Esophagus squamous epithelium (tissue), 5 donors: ENCODE data around the gene ASCL5. TPM values are rescaled to one million over a fixed set of nuclear protein-coding genes. Genes with fewer than 3 reads are reported as not detected.
"Not testable (repeated sequence)": the region's sequence is repeated elsewhere in the genome, so short reads cannot be mapped to it uniquely, and the experiment has no call there.

Source experiments
- DNase-seq: peaks from one replicate; lab custom pipeline; 2025; lab: John Stamatoyannopoulos, UW
- H3K27ac ChIP-seq, 4 donors: fragments of 200-600 bp; sonication (generic); one replicate each; pipeline ENCODE4 v1.5.1; 2016 to 2019; ENCODE audit warnings: mild to moderate bottlenecking in 1 of 4
- H3K27me3 ChIP-seq, 4 donors: fragments of 200-600 bp; sonication (generic); 1 replicate in 3 of 4; 2 replicates in 1 of 4; pipeline versions ENCODE4 v1.5.1 to v1.6.0; 2017 to 2021; ENCODE audit warnings: antibody characterized with exemption in 1 of 4
- H3K36me3 ChIP-seq, 3 donors: fragments of 200-600 bp; sonication (generic); one replicate each; pipeline ENCODE4 v1.5.1; 2016 to 2019
- H3K4me1 ChIP-seq, 3 donors: fragments of 200-600 bp; sonication (generic); one replicate each; pipeline ENCODE4 v1.5.1; 2017 to 2019
- H3K4me3 ChIP-seq, 4 donors: fragments of 200-600 bp; sonication (generic); 1 replicate in 3 of 4; 2 replicates in 1 of 4; pipeline ENCODE4 v1.5.1; 2016 to 2019; ENCODE audit warnings: mild to moderate bottlenecking in 2 of 4, moderate library complexity in 1 of 4
- H3K9me3 ChIP-seq, 3 donors: fragments of 200-600 bp; sonication (generic); one replicate each; pipeline ENCODE4 v1.5.1; 2016 to 2019
- CTCF ChIP-seq, 6 experiments: fragments of 450-650 bp in 4 of 6; fragments of 200-600 bp in 2 of 6; sonication (generic) in 2 of 6; IDR thresholded peaks; one replicate each; pipeline ENCODE4 v1.5.1; 2016 to 2019; ENCODE audit warnings: antibody characterized with exemption in 6 of 6, mild to moderate bottlenecking in 4 of 6, moderate library complexity in 4 of 6
- POLR2A ChIP-seq, 4 donors: fragments of 450-650 bp; IDR thresholded peaks; one replicate each; pipeline ENCODE4 v1.6.1; 2017; ENCODE audit warnings: antibody characterized with exemption in 4 of 4, mild to moderate bottlenecking in 4 of 4, moderate library complexity in 3 of 4
- WGBS, 2 donors: methylation state at CpG; one replicate each; pipeline ENCODE4 v1.1.5; 2018; 5-methylcytosine and 5-hydroxymethylcytosine counted together
- intact Hi-C: fragments of 100-400 bp; cut with DNase I; formaldehyde crosslinking; loops from one replicate; pipeline ENCODE4 v1.15.0; 2022
- total RNA-seq, 4 donors: library from RNA; depleted of rRNA; stranded (reverse); fragments of >200 nt; gene quantifications; one replicate each; pipeline ENCODE4 v1.1.0, GENCODE V29; 2016
- donor health status: DM: yes; HTN: yes; CAD: no.

ASCL5 gene
- total RNA-seq, 4 donors from 2014 or later, result not detected

- no peak for TF ChIP-seq POLR2A (IDR thresholded peaks at IDR 0.05)
- TF ChIP-seq CTCF (IDR thresholded peaks at IDR 0.05), result no peak
- H3K9me3 ChIP-seq, result no peaks in the 10 kb centered on the region
- intact Hi-C loops, result no loop called here
- no peak overlapping the region for H3K4me3 ChIP-seq
- 52 to 57% methylated on average over 3 of the region's 3 CpGs for WGBS, 2 donors
- H3K36me3 ChIP-seq, result no peaks in the 10 kb centered on the region
- no peak overlapping the region for H3K27ac ChIP-seq
- peaks cover 0 to 19% (median 4%) of the 10 kb centered on the region in 3 donors for H3K4me1 ChIP-seq
- peaks cover 0 to 11% (median 0%) of the 10 kb centered on the region in 4 donors for H3K27me3 ChIP-seq
- no peak for DNase-seq
Observed at GRCh38 chr1:201169203-201169602, 42.2 kb upstream of the ASCL5 start.

- H3K27me3 ChIP-seq, result peaks cover 0 to 17% (median 0%) of the 10 kb centered on the region in 4 donors
- intact Hi-C loops, result no loop called here
- H3K36me3 ChIP-seq, result no peaks in the 10 kb centered on the region
- no peak overlapping the region for H3K4me3 ChIP-seq
- no peaks in the 10 kb centered on the region for H3K9me3 ChIP-seq
- H3K4me1 ChIP-seq, result peaks cover 0 to 19% (median 4%) of the 10 kb centered on the region in 3 donors
- H3K27ac ChIP-seq, result no peak overlapping the region
- TF ChIP-seq POLR2A (IDR thresholded peaks at IDR 0.05) (no peak), CTCF (IDR thresholded peaks at IDR 0.05) (no peak)
- no peak for DNase-seq
- 67 to 76% methylated on average over 9 to 13 of the region's 13 CpGs for WGBS, 2 donors
Observed at GRCh38 chr1:201167041-201167991, 40.3 kb upstream of the ASCL5 start.

GRCh38 chr1:201164645-201165044 lies 37.7 kb upstream of the ASCL5 start:
- no peak for DNase-seq
- H3K36me3 ChIP-seq, result no peaks in the 10 kb centered on the region
- intact Hi-C loops, result no loop called here
- 64 to 70% methylated on average over 7 of the region's 7 CpGs for WGBS, 2 donors
- no peak overlapping the region for H3K27ac ChIP-seq
- TF ChIP-seq POLR2A (IDR thresholded peaks at IDR 0.05) (no peak), CTCF (IDR thresholded peaks at IDR 0.05) (no peak)
- no peaks in the 10 kb centered on the region for H3K9me3 ChIP-seq
- peaks cover 0 to 25% (median 0%) of the 10 kb centered on the region in 4 donors for H3K27me3 ChIP-seq
- no peak overlapping the region for H3K4me3 ChIP-seq
- no peaks in the 10 kb centered on the region for H3K4me1 ChIP-seq

GRCh38 chr1:201163707-201164106 lies 36.7 kb upstream of the ASCL5 start:
- no peaks in the 10 kb centered on the region for H3K36me3 ChIP-seq
- intact Hi-C loops, result no loop called here
- DNase-seq, result no peak
- H3K27ac ChIP-seq, result no peak overlapping the region
- H3K4me1 ChIP-seq, result no peaks in the 10 kb centered on the region
- no peaks in the 10 kb centered on the region for H3K9me3 ChIP-seq
- 29% methylated on average over 4 of the region's 4 CpGs for WGBS, 2 donors
- H3K27me3 ChIP-seq, result peaks cover 0 to 26% (median 0%) of the 10 kb centered on the region in 4 donors
- H3K4me3 ChIP-seq, result no peak overlapping the region
- TF ChIP-seq POLR2A (IDR thresholded peaks at IDR 0.05) (no peak), CTCF (IDR thresholded peaks at IDR 0.05) (no peak)

GRCh38 chr1:201163036-201163435 lies 36.1 kb upstream of the ASCL5 start:
- DNase-seq, intact Hi-C loops, H3K36me3 ChIP-seq, H3K4me1 ChIP-seq, H3K4me3 ChIP-seq, H3K9me3 ChIP-seq, H3K27ac ChIP-seq: not testable (repeated sequence)
- WGBS, 2 donors, result 85 to 93% methylated on average over 7 to 8 of the region's 8 CpGs
- H3K27me3 ChIP-seq, result peaks cover 0 to 33% (median 0%) of the 10 kb centered on the region in 4 donors
